ENCODE results near the gene MAP3K7CL.

DNA sequence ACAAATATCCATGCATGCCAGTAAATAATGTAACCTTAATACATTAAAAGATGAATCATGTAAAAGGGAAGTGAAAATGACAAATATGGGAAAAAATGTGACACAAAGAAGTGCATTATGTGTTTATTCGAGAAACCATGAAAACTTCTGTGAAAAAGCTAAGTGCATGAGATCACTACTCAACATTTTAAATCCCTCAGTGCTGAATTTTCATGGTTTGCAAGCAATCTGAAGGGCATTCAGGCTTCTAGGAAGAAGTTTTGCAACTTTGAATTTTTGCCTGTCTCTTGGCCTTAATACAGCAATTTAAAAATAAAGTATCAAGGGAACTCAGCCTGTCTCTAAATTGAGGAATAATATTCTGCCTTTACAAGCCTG, 78.2 kb downstream of the MAP3K7CL start:
- TF ChIP-seq, protein P1, sequence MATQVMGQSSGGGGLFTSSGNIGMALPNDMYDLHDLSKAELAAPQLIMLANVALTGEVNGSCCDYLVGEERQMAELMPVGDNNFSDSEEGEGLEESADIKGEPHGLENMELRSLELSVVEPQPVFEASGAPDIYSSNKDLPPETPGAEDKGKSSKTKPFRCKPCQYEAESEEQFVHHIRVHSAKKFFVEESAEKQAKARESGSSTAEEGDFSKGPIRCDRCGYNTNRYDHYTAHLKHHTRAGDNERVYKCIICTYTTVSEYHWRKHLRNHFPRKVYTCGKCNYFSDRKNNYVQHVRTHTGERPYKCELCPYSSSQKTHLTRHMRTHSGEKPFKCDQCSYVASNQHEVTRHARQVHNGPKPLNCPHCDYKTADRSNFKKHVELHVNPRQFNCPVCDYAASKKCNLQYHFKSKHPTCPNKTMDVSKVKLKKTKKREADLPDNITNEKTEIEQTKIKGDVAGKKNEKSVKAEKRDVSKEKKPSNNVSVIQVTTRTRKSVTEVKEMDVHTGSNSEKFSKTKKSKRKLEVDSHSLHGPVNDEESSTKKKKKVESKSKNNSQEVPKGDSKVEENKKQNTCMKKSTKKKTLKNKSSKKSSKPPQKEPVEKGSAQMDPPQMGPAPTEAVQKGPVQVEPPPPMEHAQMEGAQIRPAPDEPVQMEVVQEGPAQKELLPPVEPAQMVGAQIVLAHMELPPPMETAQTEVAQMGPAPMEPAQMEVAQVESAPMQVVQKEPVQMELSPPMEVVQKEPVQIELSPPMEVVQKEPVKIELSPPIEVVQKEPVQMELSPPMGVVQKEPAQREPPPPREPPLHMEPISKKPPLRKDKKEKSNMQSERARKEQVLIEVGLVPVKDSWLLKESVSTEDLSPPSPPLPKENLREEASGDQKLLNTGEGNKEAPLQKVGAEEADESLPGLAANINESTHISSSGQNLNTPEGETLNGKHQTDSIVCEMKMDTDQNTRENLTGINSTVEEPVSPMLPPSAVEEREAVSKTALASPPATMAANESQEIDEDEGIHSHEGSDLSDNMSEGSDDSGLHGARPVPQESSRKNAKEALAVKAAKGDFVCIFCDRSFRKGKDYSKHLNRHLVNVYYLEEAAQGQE (IDR thresholded peaks at IDR 0.05; ENCODE audit: insufficient read depth in 1 of 2, low read depth in 2 of 2, low read length in 1 of 2), result no peak
- TF ChIP-seq POLR2AphosphoS5 (IDR thresholded peaks at IDR 0.05; ENCODE audit: low read depth, low read length), result no peak

Measured in Panc1 (cell line).